A673 (cell line): Measurements from ENCODE around the gene COLEC12. TPM values are rescaled to one million over a fixed set of nuclear protein-coding genes. Genes with fewer than 3 reads are reported as not detected.

ENCODE experiments used
- BruUV-seq: library from RNA; stranded (reverse); fragments of 400-500 nt; replicated peaks from 2 replicates; lab custom pipeline; 2021; lab: Mats Ljungman, UMichigan
- CTCF ChIA-PET: fragments of 300-600 bp; sonication (Branson Sonifier 250); formaldehyde crosslinking; loops from one replicate; lab custom pipeline; 2022; ENCODE audit warnings: antibody characterized with exemption; lab: Charles Lee
- POLR2A ChIA-PET: fragments of 300-600 bp; sonication (Branson Sonifier 250); formaldehyde crosslinking; loops from one replicate; lab custom pipeline; 2022; ENCODE audit warnings: antibody characterized with exemption; ENCODE audit not compliant: low non-redundant PET; lab: Charles Lee
- DNase-seq: peaks from one replicate; pipeline ENCODE4 v3.0.0-alpha.2; 2015; ENCODE audit warnings: low spot score
- H3K27ac ChIP-seq: fragments of 200-600 bp; sonication (generic); 2 replicates; pipeline ENCODE4 v1.5.1; 2016; ENCODE audit warnings: mixed run types, low read depth, mild to moderate bottlenecking, mixed read lengths, antibody characterized with exemption, low read length; ENCODE audit not compliant: poor library complexity, severe bottlenecking
- H3K27me3 ChIP-seq: fragments of 200-600 bp; sonication (generic); replicated peaks from 2 replicates; pipeline ENCODE4 v1.6.1; 2017; ENCODE audit warnings: mixed run types, low read depth, mild to moderate bottlenecking, mixed read lengths, antibody characterized with exemption, low read length; ENCODE audit not compliant: insufficient read depth, poor library complexity
- H3K36me3 ChIP-seq: fragments of 200-600 bp; sonication (generic); 2 replicates; pipeline ENCODE4 v1.6.1; 2016; ENCODE audit warnings: mixed run types, mild to moderate bottlenecking, mixed read lengths, antibody characterized with exemption, low read length; ENCODE audit not compliant: insufficient read depth, poor library complexity, severe bottlenecking
- H3K4me1 ChIP-seq: fragments of 200-600 bp; sonication (generic); 2 replicates; pipeline ENCODE4 v1.6.1; 2017; ENCODE audit warnings: mixed run types, mild to moderate bottlenecking, mixed read lengths, antibody characterized with exemption, low read length; ENCODE audit not compliant: insufficient read depth, poor library complexity, severe bottlenecking
- H3K4me3 ChIP-seq: fragments of 200-600 bp; sonication (generic); 2 replicates; pipeline ENCODE4 v1.5.1; 2016; ENCODE audit warnings: low read depth, mixed run types, mild to moderate bottlenecking, mixed read lengths, low read length; ENCODE audit not compliant: poor library complexity, severe bottlenecking
- H3K9me3 ChIP-seq: fragments of 200-600 bp; sonication (generic); 2 replicates; pipeline ENCODE4 v1.6.1; 2016; ENCODE audit warnings: mixed run types, low read depth, mild to moderate bottlenecking, mixed read lengths, antibody characterized with exemption, low read length; ENCODE audit not compliant: poor library complexity, severe bottlenecking
- EZH2 ChIP-seq: fragments of 200-600 bp; sonication (generic); IDR thresholded peaks from 2 replicates; pipeline ENCODE4 v1.6.1; 2017; ENCODE audit warnings: borderline replicate concordance, low read depth, mild to moderate bottlenecking, mixed read lengths, antibody characterized with exemption, low read length; ENCODE audit not compliant: poor library complexity, severe bottlenecking
- intact Hi-C: fragments of 100-400 bp; cut with micrococcal nuclease; formaldehyde crosslinking; loops from one replicate; pipeline ENCODE4 v1.10.0; 2022; ENCODE audit not compliant: unreplicated experiment
- total RNA-seq: library from RNA; stranded (reverse); gene quantifications from 2 replicates; pipeline ENCODE4 v1.2.3, GENCODE V29; 2021
- TF ChIP-seq, protein P1 (sequence below): fragments of 300-800, 200-600 bp; sonication (generic); conservative IDR thresholded peaks from 2 replicates; pipeline ENCODE4 v1.5.1; 2017; ENCODE audit warnings: low read depth, mild to moderate bottlenecking, antibody characterized with exemption, low read length, moderate library complexity, mixed read lengths

COLEC12 gene
- total RNA-seq, 1 experiment from 2014 or later = 0.86 TPM

DNA sequence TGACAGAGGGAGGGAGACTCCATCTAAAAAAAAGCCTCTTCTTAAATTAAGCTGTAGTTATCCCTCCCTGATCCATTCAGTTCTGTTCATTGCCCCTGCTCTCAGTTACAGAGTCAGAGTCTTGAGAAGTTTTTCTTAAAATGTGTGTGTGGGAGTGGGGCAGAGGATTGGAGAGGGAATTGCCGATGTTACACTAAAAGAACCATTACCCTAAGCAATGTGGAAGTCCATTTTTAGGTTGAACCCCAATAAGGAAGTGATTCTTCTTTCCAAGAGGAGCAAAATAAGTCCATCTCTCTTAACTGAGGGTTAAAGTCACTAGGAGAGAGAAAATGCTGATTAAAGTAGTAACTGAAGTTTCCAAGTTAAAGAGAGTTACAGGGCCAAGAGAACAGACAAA is 211.5 kb downstream of the COLEC12 start:
- Histone ChIP-seq H3K27ac (no peak overlapping the region), H3K4me3 (no peak overlapping the region), H3K9me3 (no peaks in the 10 kb centered on the region), H3K4me1 (no peaks in the 10 kb centered on the region), H3K36me3 (no peaks in the 10 kb centered on the region), H3K27me3 (no peaks in the 10 kb centered on the region)
- BruUV-seq = no TSS peak
- intact Hi-C loops = no loop called here
- ChIA-PET CTCF (no interaction called here), POLR2A (no interaction called here)
- no peak for TF ChIP-seq EZH2
- TF ChIP-seq, protein P1, sequence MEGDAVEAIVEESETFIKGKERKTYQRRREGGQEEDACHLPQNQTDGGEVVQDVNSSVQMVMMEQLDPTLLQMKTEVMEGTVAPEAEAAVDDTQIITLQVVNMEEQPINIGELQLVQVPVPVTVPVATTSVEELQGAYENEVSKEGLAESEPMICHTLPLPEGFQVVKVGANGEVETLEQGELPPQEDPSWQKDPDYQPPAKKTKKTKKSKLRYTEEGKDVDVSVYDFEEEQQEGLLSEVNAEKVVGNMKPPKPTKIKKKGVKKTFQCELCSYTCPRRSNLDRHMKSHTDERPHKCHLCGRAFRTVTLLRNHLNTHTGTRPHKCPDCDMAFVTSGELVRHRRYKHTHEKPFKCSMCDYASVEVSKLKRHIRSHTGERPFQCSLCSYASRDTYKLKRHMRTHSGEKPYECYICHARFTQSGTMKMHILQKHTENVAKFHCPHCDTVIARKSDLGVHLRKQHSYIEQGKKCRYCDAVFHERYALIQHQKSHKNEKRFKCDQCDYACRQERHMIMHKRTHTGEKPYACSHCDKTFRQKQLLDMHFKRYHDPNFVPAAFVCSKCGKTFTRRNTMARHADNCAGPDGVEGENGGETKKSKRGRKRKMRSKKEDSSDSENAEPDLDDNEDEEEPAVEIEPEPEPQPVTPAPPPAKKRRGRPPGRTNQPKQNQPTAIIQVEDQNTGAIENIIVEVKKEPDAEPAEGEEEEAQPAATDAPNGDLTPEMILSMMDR = no peak
- no peak for DNase-seq

DNA sequence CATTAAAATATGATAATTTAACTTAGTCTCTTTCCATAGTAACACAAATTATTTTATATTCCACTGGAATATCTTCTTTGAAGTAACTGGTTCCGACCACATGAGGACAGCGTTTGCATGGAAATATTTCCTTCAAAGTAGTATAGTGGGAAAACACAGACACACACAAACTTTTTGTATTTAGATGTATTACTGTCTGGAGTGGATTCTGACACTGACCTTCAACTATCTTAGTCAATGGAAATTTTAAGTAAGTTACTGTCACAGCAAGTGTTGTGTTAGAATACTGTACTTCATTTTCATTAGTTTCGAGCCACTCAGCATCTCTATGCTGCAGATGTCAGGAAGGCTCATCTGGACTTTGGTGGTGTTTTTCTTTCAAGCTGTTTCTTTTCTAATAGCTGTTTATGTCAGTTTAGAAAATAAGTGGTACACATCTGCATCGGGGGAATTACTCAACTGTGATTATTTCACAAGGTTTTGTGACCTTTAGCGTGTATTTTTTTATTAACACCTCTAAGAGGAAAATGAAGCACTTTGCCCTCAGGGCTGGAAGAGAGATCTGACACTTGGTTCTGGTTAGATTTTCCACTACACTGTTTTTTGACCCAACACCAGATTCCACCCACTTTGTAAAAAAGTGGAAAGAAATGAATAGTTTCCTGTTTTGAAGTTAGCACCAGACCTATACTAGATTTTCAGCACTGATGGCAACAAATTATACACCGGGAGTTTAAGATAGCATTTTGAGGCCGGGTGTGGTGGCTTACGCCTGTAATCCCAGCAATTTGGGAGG is 213.8 kb downstream of the COLEC12 start:
- DNase-seq = peak; percentile 43
- BruUV-seq = no TSS peak
- no peaks in the 10 kb centered on the region for H3K27me3 ChIP-seq
- no peak overlapping the region for H3K27ac ChIP-seq
- CTCF ChIA-PET = no interaction called here
- TF ChIP-seq, protein P1 = peak; percentile 65
- no peak for TF ChIP-seq EZH2
- intact Hi-C loops = loop anchor here (1.0 kb wide), 1 partner anchor 330 kb away; no protein-coding TSS in a partner anchor
- H3K4me1 ChIP-seq = no peaks in the 10 kb centered on the region
- H3K36me3 ChIP-seq = no peaks in the 10 kb centered on the region
- H3K9me3 ChIP-seq = no peaks in the 10 kb centered on the region
- no peak overlapping the region for H3K4me3 ChIP-seq
- POLR2A ChIA-PET = no interaction called here

DNA sequence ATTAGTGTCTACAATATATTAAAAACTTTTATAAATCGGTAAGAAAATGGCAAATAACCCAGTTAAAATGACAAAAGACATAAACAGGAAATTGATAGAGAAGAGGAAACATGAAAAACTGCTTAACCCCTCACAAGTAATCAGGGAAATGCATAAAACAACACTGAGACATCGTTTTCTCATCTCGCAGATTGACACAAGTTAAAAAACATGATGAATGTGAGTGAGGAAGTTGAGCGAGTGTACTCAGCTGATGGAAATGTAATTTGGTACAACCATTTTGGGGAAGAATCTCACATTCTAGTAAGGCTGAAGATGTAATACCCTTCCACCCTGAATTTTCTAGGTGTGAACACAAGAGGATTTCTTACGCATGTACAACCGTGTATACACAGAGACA is 214.7 kb downstream of the COLEC12 start:
- no peaks in the 10 kb centered on the region for H3K9me3 ChIP-seq
- intact Hi-C loops = loop anchor here (1.0 kb wide), 1 partner anchor 330 kb away; no protein-coding TSS in a partner anchor
- no peak overlapping the region for H3K27ac ChIP-seq
- H3K36me3 ChIP-seq = no peaks in the 10 kb centered on the region
- no peak for TF ChIP-seq EZH2
- TF ChIP-seq, protein P1 = no peak
- H3K27me3 ChIP-seq = no peaks in the 10 kb centered on the region
- no peaks in the 10 kb centered on the region for H3K4me1 ChIP-seq
- BruUV-seq = no TSS peak
- H3K4me3 ChIP-seq = no peak overlapping the region
- CTCF ChIA-PET = no interaction called here
- POLR2A ChIA-PET = no interaction called here
- DNase-seq = no peak
